ENCODE data around the gene URAD.

URAD gene

DNA sequence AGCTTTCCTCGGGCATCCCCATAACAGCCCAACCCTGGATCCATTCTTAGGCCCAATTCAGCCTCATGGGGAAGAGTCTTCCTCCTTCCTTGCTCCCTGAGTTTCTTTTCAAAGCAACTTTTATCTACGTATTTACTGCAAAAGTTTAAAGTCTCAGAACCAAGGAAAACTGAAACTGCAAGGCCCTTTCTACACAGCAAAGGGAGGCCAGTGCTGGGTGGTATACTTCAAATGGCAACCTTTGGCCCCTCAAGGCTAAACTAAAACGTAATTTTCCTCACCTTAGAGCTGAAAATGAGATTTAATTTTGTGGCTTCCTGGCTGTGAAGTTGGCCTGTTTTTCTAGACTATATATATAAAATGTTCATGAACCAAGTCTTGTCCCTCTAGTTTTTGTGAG, 25.0 kb downstream of the URAD start:
- no peak for ATAC-seq (replicated peaks)
- Mint-ChIP-seq H3K36me3 (no peaks in the 10 kb centered on the region), H3K9me3 (no peaks in the 10 kb centered on the region), H3K27me3 (peaks cover 65 to 89% of the 10 kb centered on the region in 2 donors), H3K4me1 (peaks cover 17 to 48% of the 10 kb centered on the region in 2 donors), H3K27ac (no peak overlapping the region), H3K4me3 (no peak overlapping the region)
- DNase-seq: no peak

DNA sequence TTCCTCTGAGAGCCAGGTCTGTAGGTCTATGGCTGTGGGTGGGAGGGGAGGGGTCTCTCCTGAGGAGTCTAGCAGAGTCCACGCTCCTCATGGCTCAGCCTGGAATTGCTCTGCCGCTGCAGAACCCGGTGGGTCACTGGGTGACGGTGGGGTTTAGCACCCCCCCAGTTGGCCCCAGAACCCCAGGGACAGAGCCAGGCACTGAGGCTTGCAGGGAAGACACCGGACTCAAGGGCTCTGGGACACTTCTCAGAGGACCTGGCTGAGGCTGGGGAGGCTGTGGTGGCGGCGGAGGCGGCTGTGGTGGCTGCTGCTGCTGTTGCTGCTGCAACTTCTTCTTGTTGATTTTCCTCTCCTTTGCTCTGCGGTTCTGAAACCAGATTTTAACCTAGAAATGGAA, 25.5 kb downstream of the URAD start:
- no peaks in the 10 kb centered on the region for H3K9me3 Mint-ChIP-seq
- ATAC-seq (replicated peaks) (no peak), DNase-seq (no peak)
- H3K27ac Mint-ChIP-seq: no peak overlapping the region
- peaks cover 15 to 43% of the 10 kb centered on the region in 2 donors for H3K4me1 Mint-ChIP-seq
- peaks cover 61 to 89% of the 10 kb centered on the region in 2 donors for H3K27me3 Mint-ChIP-seq
- H3K4me3 Mint-ChIP-seq: no peak overlapping the region
- H3K36me3 Mint-ChIP-seq: no peaks in the 10 kb centered on the region

DNA sequence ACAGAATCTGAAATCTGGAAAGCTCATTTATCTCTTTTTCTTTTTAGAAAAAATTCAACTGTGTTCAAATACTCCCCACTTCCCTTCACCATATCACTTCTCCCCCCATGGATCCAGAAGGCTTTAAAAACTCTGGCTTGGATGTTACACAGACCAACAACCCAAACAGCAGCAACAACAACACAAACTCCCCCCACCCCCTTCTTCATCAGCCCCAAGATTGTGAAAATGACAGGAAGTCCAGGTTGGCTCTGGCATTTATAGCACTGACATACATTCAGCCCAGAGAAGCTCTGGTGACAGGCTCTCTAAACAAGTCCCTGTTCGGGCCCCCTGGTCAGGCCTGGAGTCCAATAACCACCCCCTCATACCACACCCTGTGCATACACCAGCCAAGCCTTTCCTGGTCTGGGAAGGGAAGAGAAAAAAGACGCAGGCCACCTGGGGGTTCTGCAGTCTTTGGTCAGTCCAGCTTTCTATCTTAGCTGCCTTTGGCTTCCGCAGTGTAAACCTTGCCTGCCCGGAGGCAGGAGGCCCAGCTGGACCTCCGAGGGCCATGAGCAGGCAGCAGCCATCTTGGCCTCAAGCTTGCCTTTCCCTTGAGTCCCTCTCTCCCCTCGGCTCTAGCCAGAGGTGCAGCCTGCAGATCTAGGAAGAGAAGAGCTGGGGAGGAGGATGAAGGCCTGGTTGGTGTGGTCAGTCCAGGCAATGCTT, 26.2 kb downstream of the URAD start:
- Mint-ChIP-seq H3K4me3 (no peak overlapping the region), H3K27me3 (peaks cover 54 to 88% of the 10 kb centered on the region in 2 donors), H3K4me1 (peaks cover 8 to 36% of the 10 kb centered on the region in 2 donors), H3K36me3 (no peaks in the 10 kb centered on the region), H3K9me3 (no peaks in the 10 kb centered on the region), H3K27ac (no peak overlapping the region)
- ATAC-seq (replicated peaks) (no peak), DNase-seq (no peak)

DNA sequence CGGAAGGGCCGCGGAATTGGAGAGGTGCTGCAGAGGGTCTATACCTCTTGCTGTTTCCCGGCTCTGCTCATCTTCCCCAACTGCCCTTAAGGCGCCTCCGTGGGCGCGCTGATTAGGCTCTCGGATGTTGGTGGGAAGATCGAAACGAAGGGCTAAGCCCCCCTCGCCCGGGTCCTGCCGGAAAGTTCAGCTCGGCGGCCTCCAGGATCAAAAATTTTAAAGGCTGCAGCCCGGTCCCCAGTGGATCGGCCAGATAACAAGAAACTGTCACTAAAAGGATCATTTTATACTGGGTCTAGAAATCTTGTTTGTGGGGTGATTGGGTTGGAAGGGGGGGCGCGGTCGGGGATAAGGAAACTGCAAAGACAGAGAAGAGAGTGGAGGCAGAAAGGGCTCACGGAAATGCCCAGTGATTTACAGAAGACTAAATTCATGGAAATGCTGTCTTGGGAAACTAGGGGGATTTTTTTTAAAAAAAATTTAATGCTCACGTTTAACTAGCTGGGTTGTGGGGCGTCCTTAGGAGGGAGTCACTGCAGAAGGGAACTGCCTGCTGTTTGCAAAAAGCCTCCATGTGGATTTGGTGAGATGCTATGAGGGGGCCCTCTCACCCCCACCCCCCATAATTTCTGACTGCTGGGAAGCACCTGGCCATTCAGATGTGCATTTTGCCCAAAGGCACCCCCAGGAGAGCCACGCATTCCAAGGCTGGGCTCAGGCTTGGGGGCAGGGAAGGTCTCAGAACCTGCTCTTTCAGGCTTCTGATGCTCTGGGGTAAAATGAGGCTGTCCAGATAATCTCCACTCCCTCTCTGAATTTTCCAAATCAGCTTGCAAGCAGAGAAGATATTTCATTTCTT, 27.0 kb downstream of the URAD start:
- H3K27me3 Mint-ChIP-seq: peaks cover 49 to 81% of the 10 kb centered on the region in 2 donors
- ATAC-seq (replicated peaks) (peak in 1 of 2 donors; percentile 4), DNase-seq (no peak)
- peaks cover 6 to 29% of the 10 kb centered on the region in 2 donors for H3K4me1 Mint-ChIP-seq
- no peak overlapping the region for H3K27ac Mint-ChIP-seq
- no peaks in the 10 kb centered on the region for H3K36me3 Mint-ChIP-seq
- peak overlapping the region; percentile 17 to 75 for H3K4me3 Mint-ChIP-seq
- no peaks in the 10 kb centered on the region for H3K9me3 Mint-ChIP-seq

DNA sequence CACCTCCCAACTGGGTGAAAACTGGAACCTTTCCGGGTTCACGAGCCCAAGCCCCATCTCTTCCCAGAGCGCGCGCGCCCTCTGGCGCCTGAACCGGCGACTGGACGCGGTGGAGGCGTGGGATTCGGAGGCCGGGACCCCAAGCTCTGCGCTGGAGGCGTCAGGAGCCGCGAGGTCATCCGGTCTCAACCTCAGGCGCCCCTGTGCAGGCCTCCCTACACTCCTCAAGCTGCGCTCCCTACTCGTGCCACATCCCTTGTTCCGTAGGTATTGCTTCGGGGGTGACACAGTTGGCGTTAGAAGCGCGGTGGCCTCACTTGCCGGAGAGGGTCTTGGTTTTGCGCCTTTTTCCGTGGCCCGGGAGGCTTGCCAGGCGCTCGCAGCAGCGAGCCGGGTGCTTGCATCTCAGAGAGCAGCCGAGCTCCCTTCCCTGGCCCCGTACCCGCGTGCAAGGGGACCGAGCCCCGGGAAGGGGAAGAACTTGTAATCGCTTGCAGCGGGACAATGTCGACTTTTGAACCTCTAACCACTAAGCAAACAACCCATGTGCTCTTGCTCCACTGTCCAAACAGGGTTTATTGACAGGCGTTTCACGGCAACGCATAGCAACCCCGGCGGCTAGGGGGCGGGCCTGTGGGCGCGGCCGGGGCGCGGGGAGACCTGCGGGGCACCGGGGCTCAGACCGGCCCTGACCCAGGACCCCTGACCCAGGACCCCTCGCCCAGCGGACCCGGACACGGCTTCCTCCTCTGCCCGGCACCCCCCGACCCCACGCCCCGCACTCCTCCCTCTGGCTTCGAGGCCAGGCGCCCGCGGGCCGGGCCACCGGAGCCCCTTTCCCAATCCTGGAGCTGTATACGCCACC, 27.9 kb downstream of the URAD start:
- ATAC-seq (replicated peaks) (peak; percentile 46), DNase-seq (no peak)

DNA sequence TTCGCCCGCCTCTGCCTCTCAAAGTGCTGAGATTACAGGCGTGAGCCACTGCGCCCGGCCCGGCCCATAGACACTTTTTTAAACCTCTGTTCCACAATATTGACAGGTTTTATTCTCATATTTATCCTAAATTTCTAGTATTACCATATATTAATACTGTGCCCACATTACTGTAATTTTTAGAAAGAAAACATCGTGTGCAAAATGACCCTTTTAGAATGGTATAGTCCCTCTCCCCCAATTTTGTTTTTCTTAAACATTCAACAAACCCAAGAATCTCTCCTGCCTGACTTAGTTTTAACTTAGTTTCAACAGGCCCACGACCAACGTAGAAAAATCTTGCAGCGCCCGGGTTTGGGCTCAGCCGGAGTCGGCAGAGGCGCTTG, 28.5 kb downstream of the URAD start:
- H3K4me3 Mint-ChIP-seq: peak overlapping the region; percentile 53 to 75
- no peaks in the 10 kb centered on the region for H3K36me3 Mint-ChIP-seq
- DNase-seq (no peak), ATAC-seq (replicated peaks) (no peak)
- peaks cover 42 to 73% of the 10 kb centered on the region in 2 donors for H3K27me3 Mint-ChIP-seq
- H3K9me3 Mint-ChIP-seq: no peaks in the 10 kb centered on the region
- peak overlapping the region; percentile 38 for H3K27ac Mint-ChIP-seq
- peaks cover 2 to 23% of the 10 kb centered on the region in 2 donors for H3K4me1 Mint-ChIP-seq

More for the DNA sequence above, 27.9 kb downstream of the URAD start:
- no peaks in the 10 kb centered on the region for H3K36me3 Mint-ChIP-seq
- peak overlapping the region; percentile 53 to 75 for H3K4me3 Mint-ChIP-seq
- H3K27me3 Mint-ChIP-seq: peaks cover 46 to 79% of the 10 kb centered on the region in 2 donors
- H3K27ac Mint-ChIP-seq: peak overlapping the region; percentile 38
- H3K4me1 Mint-ChIP-seq: peaks cover 2 to 23% of the 10 kb centered on the region in 2 donors
- H3K9me3 Mint-ChIP-seq: no peaks in the 10 kb centered on the region

DNA sequence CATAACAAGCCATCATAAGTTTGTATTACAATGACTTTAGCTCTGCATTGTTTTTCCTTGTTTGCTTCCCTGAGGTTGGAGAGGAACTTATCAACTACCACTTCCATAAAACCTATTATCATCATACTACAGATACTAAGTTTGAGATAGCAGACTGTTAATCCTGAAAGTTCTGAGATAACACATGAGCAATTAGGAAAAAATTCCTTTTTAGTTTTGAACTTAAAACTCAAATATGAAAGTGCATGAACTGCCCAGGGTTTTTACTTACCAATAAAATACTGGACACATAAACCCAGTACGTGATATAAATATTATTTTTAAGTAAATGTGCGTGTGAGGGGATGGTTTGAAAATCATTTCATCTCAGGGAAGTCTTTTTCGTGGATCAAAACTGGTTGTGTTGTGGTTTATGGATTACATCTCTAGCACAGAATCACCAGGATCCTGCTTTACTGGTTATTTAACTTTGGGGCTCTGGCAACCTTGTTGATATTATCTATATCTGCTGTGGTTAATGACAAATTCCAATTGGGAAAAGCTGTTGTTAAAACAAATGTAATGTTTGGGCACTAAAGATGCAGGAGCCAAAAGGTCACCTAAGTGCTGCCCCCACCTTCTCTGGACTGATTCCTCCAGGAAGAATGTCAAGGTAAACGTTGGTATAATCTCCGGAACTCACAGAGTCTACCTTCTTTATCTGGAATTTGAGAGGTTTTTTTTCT, 31.8 kb downstream of the URAD start:
- Mint-ChIP-seq H3K4me3 (no peak overlapping the region), H3K36me3 (no peaks in the 10 kb centered on the region), H3K27me3 (peaks cover 35 to 57% of the 10 kb centered on the region in 2 donors), H3K9me3 (no peaks in the 10 kb centered on the region), H3K27ac (no peak overlapping the region), H3K4me1 (peaks cover 11 to 33% of the 10 kb centered on the region in 2 donors)
- DNase-seq (no peak), ATAC-seq (replicated peaks) (no peak)

DNA sequence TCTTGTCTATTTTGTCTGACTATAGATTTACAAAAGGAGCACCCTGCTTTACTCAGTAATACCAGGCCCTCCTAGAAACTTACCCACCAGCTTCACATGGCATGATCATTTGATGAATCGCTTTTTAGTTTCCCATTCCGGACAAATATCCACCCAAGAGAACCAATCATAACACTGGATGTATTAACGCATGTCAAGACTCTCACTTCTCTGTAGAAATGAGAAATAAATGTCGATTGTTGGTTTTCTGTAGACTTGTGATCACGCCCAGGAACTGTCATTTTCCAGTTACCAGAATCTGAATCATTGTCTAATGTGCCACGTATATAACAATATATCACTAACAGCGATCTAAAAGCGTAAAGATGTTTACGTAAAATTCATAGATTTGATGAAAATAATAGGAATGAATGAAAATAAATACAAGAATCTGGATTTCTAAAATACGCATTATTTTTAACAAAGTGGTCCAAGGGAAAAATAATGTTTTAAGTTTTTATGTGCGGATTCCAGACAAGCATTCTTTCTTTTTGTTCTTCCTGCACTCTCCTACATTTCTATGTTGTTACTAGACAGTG, 33.4 kb downstream of the URAD start:
- no peak overlapping the region for H3K27ac Mint-ChIP-seq
- peaks cover under 1% of the 10 kb centered on the region in 2 donors for H3K9me3 Mint-ChIP-seq
- peaks cover 35 to 59% of the 10 kb centered on the region in 2 donors for H3K27me3 Mint-ChIP-seq
- H3K4me1 Mint-ChIP-seq: peaks cover 10 to 17% of the 10 kb centered on the region in 2 donors
- no peak for DNase-seq
- no peak overlapping the region for H3K4me3 Mint-ChIP-seq
- ATAC-seq (replicated peaks): no peak
- H3K36me3 Mint-ChIP-seq: no peaks in the 10 kb centered on the region

DNA sequence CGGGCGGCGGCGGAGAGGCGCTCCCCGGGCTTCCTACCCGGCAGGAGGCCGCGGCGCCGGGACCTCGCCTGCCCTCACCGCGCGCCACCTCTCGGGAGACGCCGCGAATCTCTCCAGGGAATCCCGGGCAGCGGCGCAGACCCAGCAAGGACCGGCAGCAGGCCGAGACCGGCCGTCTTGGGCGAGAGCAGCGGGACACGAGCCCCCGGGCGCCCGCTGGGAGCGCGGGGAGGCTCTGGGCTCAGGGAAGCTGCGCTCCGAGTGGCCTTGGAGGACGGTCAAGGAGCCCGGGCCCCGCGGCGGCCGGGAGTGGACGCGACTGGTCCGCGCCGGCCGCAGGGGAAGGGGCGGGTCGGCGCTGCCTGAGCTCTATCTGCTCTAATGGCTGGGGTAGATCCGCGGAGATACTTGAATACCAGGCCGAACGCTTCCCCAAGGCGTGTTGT, 34.1 kb downstream of the URAD start:
- peaks cover 37 to 63% of the 10 kb centered on the region in 2 donors for H3K27me3 Mint-ChIP-seq
- peak overlapping the region; percentile 84 to 85 for H3K4me3 Mint-ChIP-seq
- peak in 1 of 2 donors; percentile 26 for ATAC-seq (replicated peaks)
- no peak overlapping the region for H3K27ac Mint-ChIP-seq
- no peaks in the 10 kb centered on the region for H3K36me3 Mint-ChIP-seq
- DNase-seq: no peak
- H3K4me1 Mint-ChIP-seq: peaks cover 9 to 15% of the 10 kb centered on the region in 2 donors
- H3K9me3 Mint-ChIP-seq: peaks cover 3 to 4% of the 10 kb centered on the region in 2 donors

DNA sequence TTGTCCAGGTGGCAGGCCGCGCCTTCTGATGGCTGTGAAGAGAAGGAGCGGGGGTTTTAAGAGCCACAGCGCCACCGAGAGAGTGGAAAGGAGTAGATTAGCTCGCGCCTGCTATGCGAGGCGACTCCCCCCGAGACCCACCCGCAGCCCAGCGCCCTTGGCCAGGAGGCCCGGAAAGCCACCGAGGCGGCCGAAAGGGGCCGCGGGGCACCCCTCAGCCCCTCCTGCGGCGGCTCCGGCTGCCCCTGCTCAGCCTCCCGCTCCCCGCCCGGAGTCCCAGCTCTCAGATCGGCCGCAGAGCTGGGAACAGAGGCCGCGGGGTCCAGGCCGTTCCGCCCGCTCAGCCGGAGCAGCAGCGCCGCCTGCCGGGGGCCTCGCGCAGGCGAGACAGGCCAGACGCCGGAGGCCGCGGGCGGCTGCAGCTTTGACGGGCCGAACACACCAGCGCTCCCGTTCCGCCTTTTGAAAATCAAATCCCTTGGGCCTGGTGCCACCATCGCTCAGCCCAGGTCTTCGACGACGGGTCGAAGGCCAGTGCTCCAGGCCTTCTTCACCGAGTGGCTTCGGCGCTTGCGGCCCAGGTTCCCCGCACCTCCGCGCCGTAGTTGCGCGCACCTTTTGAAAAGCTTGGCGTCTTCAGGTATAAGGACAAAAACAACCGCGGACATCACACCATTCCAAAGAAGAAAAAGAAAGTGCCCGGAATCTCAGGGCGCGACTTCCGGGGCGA, 34.7 kb downstream of the URAD start:
- Mint-ChIP-seq H3K4me1 (peaks cover 9 to 15% of the 10 kb centered on the region in 2 donors), H3K9me3 (peaks cover 3 to 4% of the 10 kb centered on the region in 2 donors), H3K4me3 (peak overlapping the region; percentile 84 to 85), H3K36me3 (no peaks in the 10 kb centered on the region), H3K27me3 (peaks cover 38 to 65% of the 10 kb centered on the region in 2 donors), H3K27ac (peak overlapping the region; percentile 91)
- peak; percentile 91 to 93 for ATAC-seq (replicated peaks)
- peak; percentile 67 for DNase-seq

DNA sequence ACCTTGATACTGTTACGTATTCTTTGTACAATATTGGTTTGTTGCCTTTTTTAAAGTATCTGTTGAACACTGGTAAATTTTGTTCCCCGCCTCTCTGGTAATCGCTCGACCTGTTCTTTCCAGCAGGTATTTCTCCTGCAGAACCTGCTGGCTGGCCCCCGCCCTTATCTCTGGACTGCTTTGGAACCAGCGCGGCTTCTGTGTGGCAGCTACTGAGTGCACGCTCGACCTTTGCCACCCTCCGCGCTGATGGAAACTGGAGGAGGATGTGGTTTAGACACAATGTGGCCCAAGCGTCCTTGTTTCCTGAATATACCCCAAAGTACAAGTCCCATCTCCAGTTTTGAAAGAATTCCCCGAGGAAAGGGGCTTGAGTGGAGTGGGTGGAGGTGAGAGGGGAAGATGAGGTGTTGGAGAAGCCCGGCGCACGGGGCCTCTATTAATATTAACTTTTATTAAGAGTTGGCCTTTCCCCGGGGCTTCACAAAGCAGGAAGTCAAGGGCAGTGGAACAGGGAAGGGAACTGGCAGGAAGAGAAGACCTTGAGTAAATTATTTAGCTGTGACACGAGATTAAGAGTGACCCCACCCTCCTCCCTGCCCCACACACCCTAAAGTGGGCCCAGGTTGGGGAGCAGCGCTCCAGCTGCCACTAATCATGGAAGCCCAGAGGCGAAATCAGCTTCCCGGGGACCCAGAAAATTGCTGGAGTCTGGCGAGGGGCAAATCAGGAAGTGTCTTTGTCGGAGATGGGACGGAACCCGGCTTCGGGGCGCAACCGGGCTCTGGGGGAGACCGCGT, 35.4 kb downstream of the URAD start:
- Mint-ChIP-seq H3K27ac (peak overlapping the region; percentile 90), H3K4me3 (peak overlapping the region; percentile 78 to 81), H3K4me1 (peaks cover 9 to 15% of the 10 kb centered on the region in 2 donors), H3K9me3 (peaks cover 3 to 4% of the 10 kb centered on the region in 2 donors), H3K36me3 (no peaks in the 10 kb centered on the region), H3K27me3 (peaks cover 42 to 65% of the 10 kb centered on the region in 2 donors)
- ATAC-seq (replicated peaks): peak; percentile 37 to 58
- DNase-seq: no peak

DNA sequence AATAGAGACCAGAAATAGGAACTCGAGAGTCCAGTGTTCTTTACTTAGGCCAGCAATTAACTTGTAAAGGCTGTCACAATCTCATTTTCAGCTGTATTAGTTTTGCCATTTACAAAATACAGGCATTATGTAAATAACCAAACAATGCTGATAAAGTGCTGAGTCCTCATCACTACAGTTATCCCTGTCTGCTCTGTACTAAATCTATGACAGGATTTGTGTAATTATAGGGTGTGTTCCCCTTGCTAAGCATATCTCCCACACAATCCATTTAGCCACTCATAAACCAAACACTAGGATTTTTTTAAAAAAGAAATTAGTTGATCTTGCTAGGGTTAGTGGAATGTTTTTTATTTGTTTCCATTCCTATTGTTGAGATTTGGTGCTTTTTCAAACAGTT, 45.5 kb downstream of the URAD start:
- no peaks in the 10 kb centered on the region for H3K4me1 Mint-ChIP-seq
- peaks cover 1 to 5% of the 10 kb centered on the region in 2 donors for H3K36me3 Mint-ChIP-seq
- DNase-seq: no peak
- no peak overlapping the region for H3K4me3 Mint-ChIP-seq
- peaks cover 6 to 13% of the 10 kb centered on the region in 2 donors for H3K9me3 Mint-ChIP-seq
- no peak overlapping the region for H3K27ac Mint-ChIP-seq
- ATAC-seq (replicated peaks): no peak
- H3K27me3 Mint-ChIP-seq: peaks cover 27 to 43% of the 10 kb centered on the region in 2 donors

Measured in stimulated activated naive B cell treated with anti-CD40 and anti-IgM and Interleukin-4, amounts not matched to agents 10 μg/mL and 1 μg/mL and 100 μg/mL, for 72 hours (primary cell).